Measurements from ENCODE around the gene DNAH12. TPM values are rescaled to one million over a fixed set of nuclear protein-coding genes. Genes with fewer than 3 reads are reported as not detected.

DNAH12 gene
- total and polyA plus RNA-seq, 2 of the 13 experiments (the other 11 are each of a cell fraction or from before 2014, with no cell fraction given) = 0.11 TPM

GRCh38 chr3:57557085-57557537 is 13.0 kb upstream of the DNAH12 start (continued):
- no peak for TF ChIP-seq MEIS1 (CRISPR knock-in tag; IDR thresholded peaks at IDR 0.05; ENCODE audit: borderline replicate concordance)
- no peak for TF ChIP-seq ZNF572 (CRISPR knock-in tag; IDR thresholded peaks at IDR 0.05)
- TF ChIP-seq BRF2 (CRISPR knock-in tag; IDR thresholded peaks at IDR 0.05) = no peak
- no peak for TF ChIP-seq ZNF710 (CRISPR knock-in tag; IDR thresholded peaks at IDR 0.05; ENCODE audit: borderline replicate concordance)
- TF ChIP-seq POGK (CRISPR knock-in tag; conservative IDR thresholded peaks at IDR 0.05) = no peak
- TF ChIP-seq CBX2 (IDR thresholded peaks at IDR 0.05; ENCODE audit: low read depth, low read length) = no peak
- TF ChIP-seq CBX2 (CRISPR knock-in tag; IDR thresholded peaks at IDR 0.05; ENCODE audit: low read depth) = no peak
- no peak for TF ChIP-seq ZNF484 (CRISPR knock-in tag; IDR thresholded peaks at IDR 0.05; ENCODE audit: borderline replicate concordance, low read depth)
- TF ChIP-seq RARA (CRISPR knock-in tag; IDR thresholded peaks at IDR 0.05) = no peak
- no peak for TF ChIP-seq TFAP4 (IDR thresholded peaks at IDR 0.05; ENCODE audit: borderline replicate concordance, low read depth)
- no peak for TF ChIP-seq FOXA1 (IDR thresholded peaks at IDR 0.05)
- TF ChIP-seq FOXA1 (CRISPR knock-in tag; IDR thresholded peaks at IDR 0.05) = no peak
- peak; percentile 45; the same call in 1 of the 2 replicates for TF ChIP-seq MAX (IDR thresholded peaks at IDR 0.05)
- no peak for TF ChIP-seq NR3C1 (CRISPR knock-in tag; IDR thresholded peaks at IDR 0.05)
- peak; percentile 26; the same call in 1 of the 2 replicates for TF ChIP-seq ZNF891 (CRISPR knock-in tag; IDR thresholded peaks at IDR 0.05)
- 0 out of 2 replicates have a peak, but pooled peaks have one; percentile 2 for TF ChIP-seq ZBTB4 (CRISPR knock-in tag; IDR thresholded peaks at IDR 0.05; ENCODE audit: borderline replicate concordance)

Measured in HepG2 (cell line).